ENCODE results near the gene NHERF1.

GRCh38 chr17:74745548-74746177 lies 2.8 kb upstream of the NHERF1 start:
- peak; percentile 70; the same call in 1 of the 2 replicates for TF ChIP-seq GATA2 (IDR thresholded peaks at IDR 0.05; ENCODE audit: low read depth, low read length)
- TF ChIP-seq GATA3 (IDR thresholded peaks at IDR 0.05; ENCODE audit: low read depth, low read length) = no peak

Data from SH-SY5Y (cell line).